Measurements from ENCODE around the gene MISP3. TPM values are rescaled to one million over a fixed set of nuclear protein-coding genes. Genes with fewer than 3 reads are reported as not detected.

MISP3 gene
- polyA plus RNA-seq, 1 donor from 2014 or later = 8.2 TPM

GRCh38 chr19:14102102-14102696 is 29.6 kb downstream of the MISP3 start:
- Histone ChIP-seq H3K9me3 (ENCODE audit: low read length) (no peaks in the 10 kb centered on the region), H4K20me1 (ENCODE audit: insufficient read depth) (no peaks in the 10 kb centered on the region), H3K9me2 (ENCODE audit: insufficient read depth, low read length) (no peaks in the 10 kb centered on the region), H3K4me2 (ENCODE audit: low read length) (no peak overlapping the region), H2AFZ (ENCODE audit: low read depth, low read length) (no peak overlapping the region), H3K4me3 (ENCODE audit: low read length) (no peak overlapping the region), H3K27me3 (ENCODE audit: insufficient read depth, low read depth, low read length) (no peaks in the 10 kb centered on the region), H3K9ac (ENCODE audit: low read length) (no peak overlapping the region), H3K36me3 (ENCODE audit: insufficient read depth, low read length) (peaks cover 6% of the 10 kb centered on the region), H3K79me2 (replicated peaks; ENCODE audit: insufficient read depth, low read length) (no peaks in the 10 kb centered on the region), H3K27ac (ENCODE audit: low read length) (no peak overlapping the region), H3F3A (ENCODE audit: insufficient read depth, low read length, poor library complexity, severe bottlenecking) (no peaks in the 10 kb centered on the region)
- TF ChIP-seq RAD21 (conservative IDR thresholded peaks at IDR 0.05) = no peak
- TF ChIP-seq POLR2AphosphoS5 (IDR thresholded peaks at IDR 0.05) = no peak
- no peak for TF ChIP-seq MXI1 (conservative IDR thresholded peaks at IDR 0.05; ENCODE audit: poor library complexity, severe bottlenecking)
- TF ChIP-seq SMC3 (conservative IDR thresholded peaks at IDR 0.05; ENCODE audit: poor library complexity) = no peak
- TF ChIP-seq REST (IDR thresholded peaks at IDR 0.05; ENCODE audit: borderline replicate concordance) = no peak
- TF ChIP-seq, protein P1, sequence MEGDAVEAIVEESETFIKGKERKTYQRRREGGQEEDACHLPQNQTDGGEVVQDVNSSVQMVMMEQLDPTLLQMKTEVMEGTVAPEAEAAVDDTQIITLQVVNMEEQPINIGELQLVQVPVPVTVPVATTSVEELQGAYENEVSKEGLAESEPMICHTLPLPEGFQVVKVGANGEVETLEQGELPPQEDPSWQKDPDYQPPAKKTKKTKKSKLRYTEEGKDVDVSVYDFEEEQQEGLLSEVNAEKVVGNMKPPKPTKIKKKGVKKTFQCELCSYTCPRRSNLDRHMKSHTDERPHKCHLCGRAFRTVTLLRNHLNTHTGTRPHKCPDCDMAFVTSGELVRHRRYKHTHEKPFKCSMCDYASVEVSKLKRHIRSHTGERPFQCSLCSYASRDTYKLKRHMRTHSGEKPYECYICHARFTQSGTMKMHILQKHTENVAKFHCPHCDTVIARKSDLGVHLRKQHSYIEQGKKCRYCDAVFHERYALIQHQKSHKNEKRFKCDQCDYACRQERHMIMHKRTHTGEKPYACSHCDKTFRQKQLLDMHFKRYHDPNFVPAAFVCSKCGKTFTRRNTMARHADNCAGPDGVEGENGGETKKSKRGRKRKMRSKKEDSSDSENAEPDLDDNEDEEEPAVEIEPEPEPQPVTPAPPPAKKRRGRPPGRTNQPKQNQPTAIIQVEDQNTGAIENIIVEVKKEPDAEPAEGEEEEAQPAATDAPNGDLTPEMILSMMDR (IDR thresholded peaks at IDR 0.05; ENCODE audit: poor library complexity, severe bottlenecking) = no peak
- TF ChIP-seq TAF1 (IDR thresholded peaks at IDR 0.05; ENCODE audit: low read depth) = no peak
- no peak for TF ChIP-seq EZH2 (IDR thresholded peaks at IDR 0.05; ENCODE audit: borderline replicate concordance, insufficient read depth, low read length, poor library complexity, severe bottlenecking)
- TF ChIP-seq EP300 (conservative IDR thresholded peaks at IDR 0.05; ENCODE audit: poor library complexity, severe bottlenecking) = no peak

DNA sequence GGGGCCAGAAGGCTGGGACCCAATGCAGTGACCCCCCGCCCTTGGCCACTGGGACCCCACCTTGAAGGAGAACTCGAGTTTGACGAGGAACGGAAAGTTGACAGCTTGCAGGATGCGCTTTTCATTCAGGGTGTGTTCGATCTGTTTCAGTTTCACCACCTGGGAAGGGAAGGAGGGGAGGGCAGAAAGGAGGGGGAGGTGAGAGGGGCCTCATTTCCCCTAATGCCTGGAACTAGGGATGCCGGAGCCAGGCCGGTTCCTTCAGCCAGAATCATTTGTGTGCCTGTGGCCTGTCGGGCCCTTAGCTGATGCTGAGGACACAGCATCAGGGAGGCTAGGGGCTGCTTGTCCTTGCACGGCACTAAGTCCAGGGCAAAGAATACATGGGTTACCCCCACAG is 30.2 kb downstream of the MISP3 start:
- Histone ChIP-seq H3K27me3 (ENCODE audit: insufficient read depth, low read depth, low read length) (no peaks in the 10 kb centered on the region), H4K20me1 (ENCODE audit: insufficient read depth) (no peaks in the 10 kb centered on the region), H2AFZ (ENCODE audit: low read depth, low read length) (no peak overlapping the region), H3K9me3 (ENCODE audit: low read length) (no peaks in the 10 kb centered on the region), H3K36me3 (ENCODE audit: insufficient read depth, low read length) (peaks cover 6% of the 10 kb centered on the region), H3K4me3 (ENCODE audit: low read length) (no peak overlapping the region), H3K27ac (ENCODE audit: low read length) (no peak overlapping the region), H3F3A (ENCODE audit: insufficient read depth, low read length, poor library complexity, severe bottlenecking) (no peaks in the 10 kb centered on the region), H3K9ac (ENCODE audit: low read length) (no peak overlapping the region), H3K79me2 (replicated peaks; ENCODE audit: insufficient read depth, low read length) (no peaks in the 10 kb centered on the region), H3K9me2 (ENCODE audit: insufficient read depth, low read length) (no peaks in the 10 kb centered on the region), H3K4me2 (ENCODE audit: low read length) (no peak overlapping the region)
- TF ChIP-seq EP300 (conservative IDR thresholded peaks at IDR 0.05; ENCODE audit: poor library complexity, severe bottlenecking) (no peak), REST (IDR thresholded peaks at IDR 0.05; ENCODE audit: borderline replicate concordance) (no peak)

Data from neural cell (in vitro differentiated cells).